ACC112 (cell line): ENCODE measurements around the gene ATP6V0A4.
"Not testable (repeated sequence)": the region's sequence is repeated elsewhere in the genome, so short reads cannot be mapped to it uniquely, and the experiment has no call there.

ENCODE experiments used
- H2AFZ ChIP-seq: fragments of 200-600 bp; sonication (generic); one replicate; pipeline ENCODE4 v1.6.0; 2017; ENCODE audit warnings: antibody characterized with exemption, low read length; ENCODE audit not compliant: unreplicated experiment
- H3K27ac ChIP-seq: fragments of 200-600 bp; sonication (generic); 2 replicates; pipeline ENCODE4 v1.5.1; 2014; ENCODE audit warnings: low read depth, mild to moderate bottlenecking, antibody characterized with exemption, low read length, moderate library complexity
- H3K27me3 ChIP-seq: fragments of 200-600 bp; sonication (generic); 2 replicates; pipeline ENCODE4 v1.6.1; 2014; ENCODE audit warnings: mild to moderate bottlenecking, antibody characterized with exemption, low read length, moderate library complexity, mixed read lengths; ENCODE audit not compliant: insufficient read depth
- H3K36me3 ChIP-seq: fragments of 200-600 bp; sonication (generic); 2 replicates; pipeline ENCODE4 v1.6.1; 2016; ENCODE audit warnings: mild to moderate bottlenecking, antibody characterized with exemption, low read length, moderate library complexity, mixed read lengths; ENCODE audit not compliant: insufficient read depth
- H3K4me1 ChIP-seq: fragments of 200-600 bp; sonication (generic); one replicate; pipeline ENCODE4 v1.6.1; 2016; ENCODE audit warnings: low read length, mixed read lengths; ENCODE audit not compliant: insufficient read depth, unreplicated experiment, control insufficient read depth
- H3K4me3 ChIP-seq: fragments of 200-600 bp; sonication (generic); 2 replicates; pipeline ENCODE4 v1.5.1; 2014; ENCODE audit warnings: mild to moderate bottlenecking, low read depth, low read length
- H3K79me2 ChIP-seq: fragments of 200-600 bp; sonication (generic); one replicate; pipeline ENCODE4 v1.6.0; 2016; ENCODE audit warnings: low read length; ENCODE audit not compliant: control insufficient read depth, unreplicated experiment, insufficient read depth

ATP6V0A4 gene

DNA sequence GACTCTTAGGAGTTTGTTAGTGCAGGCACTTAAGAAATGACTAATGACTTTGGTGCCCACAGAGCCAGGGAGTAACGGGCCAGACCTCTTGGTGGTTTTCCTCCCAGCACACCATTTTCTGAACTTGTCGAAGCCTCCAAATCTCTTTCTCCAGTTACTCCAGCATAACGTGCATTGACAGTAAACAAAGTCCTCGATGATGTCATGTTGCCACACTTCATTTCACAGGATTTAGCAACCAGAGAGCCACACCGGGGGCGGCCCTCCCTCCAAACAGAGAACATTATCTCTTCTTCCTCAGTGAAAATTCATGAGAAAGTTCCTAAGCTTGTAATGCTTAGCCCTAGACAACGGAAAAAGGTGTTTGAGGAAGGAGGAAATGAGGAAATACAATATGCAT is 92.8 kb downstream of the ATP6V0A4 start:
- no peaks in the 10 kb centered on the region for H3K4me1 ChIP-seq
- no peaks in the 10 kb centered on the region for H3K36me3 ChIP-seq
- H3K27ac ChIP-seq = no peak overlapping the region
- no peak overlapping the region for H2AFZ ChIP-seq
- H3K27me3 ChIP-seq = peaks cover 11% of the 10 kb centered on the region
- no peaks in the 10 kb centered on the region for H3K79me2 ChIP-seq
- no peak overlapping the region for H3K4me3 ChIP-seq

DNA sequence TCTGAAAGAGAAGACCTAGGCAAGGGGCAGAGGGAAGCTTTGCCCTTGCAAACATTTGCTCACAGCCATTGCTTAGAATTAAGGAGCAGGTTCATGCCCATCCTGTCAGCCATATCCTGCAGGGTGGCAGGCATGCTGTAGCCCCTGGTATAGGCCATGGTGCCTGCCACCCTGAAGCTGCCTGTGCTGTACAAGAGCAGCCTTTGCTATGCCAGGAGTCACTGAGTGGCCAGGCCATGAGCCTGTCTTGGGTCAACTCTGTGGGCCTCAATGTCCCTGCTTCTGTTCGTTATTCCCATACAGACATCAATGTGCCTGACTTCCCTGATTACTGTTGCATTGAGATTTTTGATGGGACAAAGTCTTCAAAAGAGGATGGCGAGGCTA is 96.5 kb downstream of the ATP6V0A4 start:
- H3K36me3 ChIP-seq = no peaks in the 10 kb centered on the region
- H3K4me1 ChIP-seq = no peaks in the 10 kb centered on the region
- H3K79me2 ChIP-seq = no peaks in the 10 kb centered on the region
- H3K27ac ChIP-seq = no peak overlapping the region
- H3K4me3 ChIP-seq = no peak overlapping the region
- H2AFZ ChIP-seq = no peak overlapping the region
- H3K27me3 ChIP-seq = peaks cover 32% of the 10 kb centered on the region

- Histone ChIP-seq H3K27ac (no peak within 1 kb of the TSS), H3K36me3 (no peaks in the 10 kb centered on the region), H3K27me3 (peaks cover 32% of the 10 kb centered on the region), H3K4me1 (no peaks in the 10 kb centered on the region), H3K79me2 (no peaks in the 10 kb centered on the region), H3K4me3 (no peak within 1 kb of the TSS), H2AFZ (no peak within 1 kb of the TSS)
These were observed 97.0 kb downstream of the ATP6V0A4 start, which contains the start of gene SVOPL for GRCh38 chr7:138700857-138701536. TSS of gene SVOPL (minus strand) at chr7:138701362. CDS start at chr7:138679045, 22,317 bp downstream.

GRCh38 chr7:138699661-138700060 is 98.3 kb downstream of the ATP6V0A4 start:
- Histone ChIP-seq H3K4me3 (no peak overlapping the region), H3K36me3 (no peaks in the 10 kb centered on the region), H3K79me2 (no peaks in the 10 kb centered on the region), H3K27ac (no peak overlapping the region), H3K27me3 (peaks cover 32% of the 10 kb centered on the region), H2AFZ (no peak overlapping the region), H3K4me1 (no peaks in the 10 kb centered on the region)

DNA sequence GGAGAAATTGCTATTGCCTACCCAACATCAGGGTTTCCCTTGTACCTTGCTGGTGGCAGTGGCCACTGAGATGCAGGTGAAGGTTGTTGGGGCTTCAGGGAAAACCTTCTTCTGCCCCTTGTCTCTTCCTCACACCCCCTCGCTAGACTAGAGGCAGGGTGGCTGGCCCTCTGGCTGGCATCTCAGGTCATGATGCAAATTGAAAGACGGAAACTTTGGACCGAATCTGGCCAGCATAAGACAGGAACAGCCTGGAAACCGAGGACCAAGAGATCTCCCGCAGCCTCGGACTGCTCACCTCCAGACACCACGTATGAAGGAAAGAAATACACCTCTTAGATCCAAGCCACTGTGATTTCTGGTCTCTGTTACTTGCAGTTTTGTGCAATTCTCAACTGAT is 99.7 kb downstream of the ATP6V0A4 start:
- Histone ChIP-seq H3K79me2 (no peaks in the 10 kb centered on the region), H3K4me1 (no peaks in the 10 kb centered on the region), H3K4me3 (no peak overlapping the region), H3K27ac (no peak overlapping the region), H3K36me3 (no peaks in the 10 kb centered on the region), H2AFZ (no peak overlapping the region), H3K27me3 (peaks cover 32% of the 10 kb centered on the region)

DNA sequence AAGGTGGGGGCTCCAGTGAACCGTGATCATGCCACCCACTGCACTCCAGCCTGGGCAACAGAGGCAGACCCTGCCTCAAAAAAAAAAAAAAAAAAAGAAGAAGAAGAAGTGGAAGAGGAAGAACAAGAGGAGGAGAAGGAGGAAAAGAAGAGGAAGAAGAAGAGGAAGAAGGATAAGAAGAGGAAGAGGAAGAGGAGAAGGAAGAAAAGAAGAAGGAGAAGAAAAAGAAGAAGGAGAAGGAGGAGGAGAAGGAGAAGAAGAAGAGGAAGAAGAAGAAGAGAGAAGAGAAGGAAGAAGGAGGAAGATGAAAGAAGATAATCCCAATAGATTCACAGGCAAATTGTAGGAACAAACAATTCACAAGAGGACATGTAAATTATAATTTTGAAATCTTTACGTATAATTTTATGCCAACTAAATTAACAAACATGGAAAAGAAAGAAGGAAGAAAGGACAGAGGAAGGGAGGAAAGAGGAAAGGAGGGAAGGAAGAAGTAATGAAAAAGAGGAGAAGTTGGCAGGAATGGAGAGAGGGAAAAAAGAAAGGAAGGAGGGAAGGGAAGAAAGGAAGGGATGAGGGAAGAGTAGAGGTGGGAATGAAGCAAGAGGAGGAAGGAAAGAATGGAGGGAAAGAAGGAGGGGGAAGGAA is 100.3 kb downstream of the ATP6V0A4 start:
- Histone ChIP-seq H3K27ac (no peak overlapping the region), H3K36me3 (no peaks in the 10 kb centered on the region), H3K4me1 (no peaks in the 10 kb centered on the region), H3K79me2 (no peaks in the 10 kb centered on the region), H3K4me3 (no peak overlapping the region), H3K27me3 (peaks cover 32% of the 10 kb centered on the region), H2AFZ (no peak overlapping the region)

DNA sequence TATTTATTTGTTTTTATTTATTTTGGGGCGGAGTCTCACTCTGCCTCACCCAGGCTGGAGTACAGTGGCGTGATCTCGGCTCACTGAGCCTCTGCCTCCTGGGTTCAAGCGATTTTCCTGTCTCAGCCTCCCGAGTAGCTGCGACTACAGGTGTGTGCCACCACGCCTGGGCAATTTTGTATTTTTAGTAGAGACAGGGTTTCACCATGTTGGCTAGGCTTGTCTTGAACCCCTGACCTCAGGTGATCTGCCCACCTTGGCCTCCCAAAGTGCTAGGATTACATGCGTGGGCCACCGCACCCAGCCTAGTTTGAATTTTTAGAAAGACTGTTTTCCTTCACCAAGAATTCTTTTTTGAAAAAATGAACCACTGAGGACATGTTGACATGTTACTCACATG is 102.2 kb downstream of the ATP6V0A4 start:
- not testable (repeated sequence) for H3K36me3 ChIP-seq, H3K27ac ChIP-seq, H3K4me3 ChIP-seq, H3K4me1 ChIP-seq, H3K79me2 ChIP-seq, H2AFZ ChIP-seq
- peaks cover 29% of the 10 kb centered on the region for H3K27me3 ChIP-seq

GRCh38 chr7:138695106-138695505 is 102.9 kb downstream of the ATP6V0A4 start:
- Histone ChIP-seq H3K27me3 (peaks cover 30% of the 10 kb centered on the region), H3K36me3 (no peaks in the 10 kb centered on the region), H3K27ac (no peak overlapping the region), H3K79me2 (no peaks in the 10 kb centered on the region), H2AFZ (no peak overlapping the region), H3K4me3 (no peak overlapping the region), H3K4me1 (no peaks in the 10 kb centered on the region)

GRCh38 chr7:138691178-138691577 is 106.8 kb downstream of the ATP6V0A4 start:
- H3K4me1 ChIP-seq = no peaks in the 10 kb centered on the region
- H2AFZ ChIP-seq = no peak overlapping the region
- no peak overlapping the region for H3K27ac ChIP-seq
- no peak overlapping the region for H3K4me3 ChIP-seq
- H3K27me3 ChIP-seq = peaks cover 13% of the 10 kb centered on the region
- no peaks in the 10 kb centered on the region for H3K79me2 ChIP-seq
- H3K36me3 ChIP-seq = no peaks in the 10 kb centered on the region

GRCh38 chr7:138690495-138690894 is 107.5 kb downstream of the ATP6V0A4 start:
- no peak overlapping the region for H3K4me3 ChIP-seq
- no peak overlapping the region for H2AFZ ChIP-seq
- no peaks in the 10 kb centered on the region for H3K4me1 ChIP-seq
- H3K36me3 ChIP-seq = no peaks in the 10 kb centered on the region
- no peak overlapping the region for H3K27ac ChIP-seq
- H3K27me3 ChIP-seq = peaks cover 13% of the 10 kb centered on the region
- no peaks in the 10 kb centered on the region for H3K79me2 ChIP-seq

- H2AFZ ChIP-seq, H3K4me3 ChIP-seq, H3K4me1 ChIP-seq, H3K27ac ChIP-seq, H3K36me3 ChIP-seq, H3K79me2 ChIP-seq: not testable (repeated sequence)
- peaks cover 13% of the 10 kb centered on the region for H3K27me3 ChIP-seq
These were observed 110.0 kb downstream of the ATP6V0A4 start for GRCh38 chr7:138688037-138688436.
